Bronchial smooth muscle cell (primary cell): Measurements from ENCODE around the gene GCNT3. TPM values are rescaled to one million over a fixed set of nuclear protein-coding genes. Genes with fewer than 3 reads are reported as not detected.

Experiments
- total RNA-seq: library from RNA; depleted of rRNA; stranded (reverse); fragments of >200 nt; gene quantifications from 2 replicates; pipeline ENCODE4 v1.2.1, GENCODE V29; 2014

The GCNT3 gene, protein sequence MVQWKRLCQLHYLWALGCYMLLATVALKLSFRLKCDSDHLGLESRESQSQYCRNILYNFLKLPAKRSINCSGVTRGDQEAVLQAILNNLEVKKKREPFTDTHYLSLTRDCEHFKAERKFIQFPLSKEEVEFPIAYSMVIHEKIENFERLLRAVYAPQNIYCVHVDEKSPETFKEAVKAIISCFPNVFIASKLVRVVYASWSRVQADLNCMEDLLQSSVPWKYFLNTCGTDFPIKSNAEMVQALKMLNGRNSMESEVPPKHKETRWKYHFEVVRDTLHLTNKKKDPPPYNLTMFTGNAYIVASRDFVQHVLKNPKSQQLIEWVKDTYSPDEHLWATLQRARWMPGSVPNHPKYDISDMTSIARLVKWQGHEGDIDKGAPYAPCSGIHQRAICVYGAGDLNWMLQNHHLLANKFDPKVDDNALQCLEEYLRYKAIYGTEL
- 0.26 and 0.47 TPM in 2 replicates for total RNA-seq

DNA sequence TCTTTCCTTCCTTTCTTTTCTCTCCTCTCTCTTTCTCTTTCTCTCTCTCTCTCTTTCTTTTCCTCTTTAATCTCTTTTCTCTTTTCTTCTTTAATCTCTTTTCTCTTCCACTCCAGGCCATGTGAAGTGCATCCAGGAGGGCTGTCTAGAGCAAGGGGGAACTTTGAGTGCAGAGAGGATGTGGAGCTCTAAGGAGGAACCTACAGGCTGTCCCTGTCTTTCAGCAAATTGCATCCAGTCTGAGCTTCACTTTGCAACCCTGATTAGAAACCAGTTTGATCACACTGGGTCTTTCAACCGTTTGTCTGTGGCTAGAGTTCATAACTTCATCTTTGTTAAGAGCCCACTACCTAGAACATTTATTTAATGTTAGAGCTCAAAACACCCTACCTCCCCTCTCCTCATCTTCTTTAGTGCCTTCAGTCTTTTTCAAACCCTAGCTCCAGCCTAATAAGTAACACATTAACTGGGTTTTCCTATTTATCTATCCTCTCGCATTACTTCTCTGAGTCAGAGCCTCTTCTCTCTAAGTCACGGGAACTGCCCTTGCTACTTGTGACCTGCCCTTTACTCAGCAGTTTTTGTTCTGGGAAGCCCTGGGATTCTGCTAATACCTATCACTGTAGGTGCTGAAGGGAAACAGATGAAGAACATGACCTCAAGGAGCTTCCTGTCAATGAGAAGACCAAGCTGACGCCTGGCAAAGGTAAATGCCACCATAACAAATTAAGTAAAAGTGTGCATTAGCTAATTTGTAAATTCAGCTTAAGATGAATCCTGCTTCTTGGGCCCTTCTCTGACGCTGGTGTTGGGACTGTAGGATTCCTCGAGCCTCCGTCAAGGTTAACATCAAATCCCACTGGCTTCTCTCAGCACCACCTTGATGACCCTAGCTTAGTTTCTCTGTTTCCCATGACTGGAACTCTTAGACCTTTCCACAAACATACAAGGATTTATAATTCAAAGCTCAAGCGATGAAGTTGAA is at the start of gene GCNT3:
Gene GCNT3 (plus strand): TSS at position 508 of the 985 bp plus-strand sequence. CDS start 6,456 bp downstream, outside the sequence.

GRCh38 chr15:59656897-59657634 is 45.5 kb downstream of the GCNT3 start, which contains the start of gene GTF2A2:
Gene GTF2A2 (minus strand): TSS chr15:59657515. CDS start chr15:59652277, 5,238 bp downstream.

Other genes with a start within 250 kb of the GCNT3 start
- 21.9 and 41.5 TPM in 2 replicates for gene MYO1E, start 238.9 kb upstream of the GCNT3 start, total RNA-seq
- under 0.01 and 0.60 TPM in 2 replicates for gene FAM81A, start 173.6 kb upstream of the GCNT3 start, total RNA-seq
- 19.2 and 24.1 TPM in 2 replicates for gene GTF2A2, start 45.7 kb downstream of the GCNT3 start, total RNA-seq
- 54.1 and 70.0 TPM in 2 replicates for gene BNIP2, start 77.5 kb downstream of the GCNT3 start, total RNA-seq